NB4 (cell line): Measurements from ENCODE around the gene SULT1C3.

Experiments used
- DNase-seq: peaks from one replicate; pipeline ENCODE4 v3.0.0; 2010; ENCODE audit warnings: low read depth
- H3K4me3 ChIP-seq: one replicate; pipeline ENCODE4 v1.5.1; 2011; ENCODE audit warnings: mild to moderate bottlenecking, low read depth, low read length, moderate library complexity
- CTCF ChIP-seq: IDR thresholded peaks from one replicate; pipeline ENCODE4 v1.5.1; 2012; ENCODE audit warnings: low read depth, low read length
- MAX ChIP-seq: IDR thresholded peaks from 2 replicates; pipeline ENCODE4 v1.6.1; 2011; ENCODE audit warnings: low read depth, low read length
- MYC ChIP-seq: IDR thresholded peaks from 2 replicates; pipeline ENCODE4 v1.6.1; 2011; ENCODE audit warnings: low read depth, low read length
- POLR2A ChIP-seq: IDR thresholded peaks from 2 replicates; pipeline ENCODE4 v1.6.1; 2011; ENCODE audit warnings: mild to moderate bottlenecking; ENCODE audit not compliant: insufficient read length; ENCODE audit errors: extremely low read depth

The SULT1C3 gene

GRCh38 chr2:108267101-108267500 is 27.3 kb downstream of the SULT1C3 start:
- DNase-seq = peak; percentile 74
- TF ChIP-seq CTCF = no peak
- TF ChIP-seq MYC = no peak
- TF ChIP-seq MAX = no peak
- TF ChIP-seq POLR2A = no peak
- no peak overlapping the region for H3K4me3 ChIP-seq

- H3K4me3 ChIP-seq = no peak overlapping the region
- TF ChIP-seq CTCF = no peak
- DNase-seq = no peak
These were observed 28.2 kb downstream of the SULT1C3 start for GRCh38 chr2:108268001-108268400.

GRCh38 chr2:108270346-108270745 is 30.6 kb downstream of the SULT1C3 start:
- H3K4me3 ChIP-seq = no peak overlapping the region
- no peak for DNase-seq
- TF ChIP-seq CTCF (no peak), POLR2A (no peak), MYC (no peak), MAX (no peak)

- no peak for TF ChIP-seq MYC
- no peak for TF ChIP-seq MAX
- TF ChIP-seq CTCF = no peak
- no peak for TF ChIP-seq POLR2A
- DNase-seq = no peak
- no peak overlapping the region for H3K4me3 ChIP-seq
These were observed 31.2 kb downstream of the SULT1C3 start for GRCh38 chr2:108270768-108271506.

- H3K4me3 ChIP-seq = no peak overlapping the region
- TF ChIP-seq POLR2A = no peak
- no peak for TF ChIP-seq MYC
- TF ChIP-seq CTCF = no peak
- TF ChIP-seq MAX = no peak
- DNase-seq = no peak
These were observed 32.0 kb downstream of the SULT1C3 start for GRCh38 chr2:108271691-108272253.

GRCh38 chr2:108278631-108279030 is 38.9 kb downstream of the SULT1C3 start:
- H3K4me3 ChIP-seq = no peak overlapping the region
- no peak for TF ChIP-seq POLR2A
- TF ChIP-seq CTCF = no peak
- TF ChIP-seq MYC = no peak
- no peak for TF ChIP-seq MAX
- no peak for DNase-seq
